CD14-positive monocyte (primary cell): Measurements from ENCODE around the gene RAI14. TPM values are rescaled to one million over a fixed set of nuclear protein-coding genes. Genes with fewer than 3 reads are reported as not detected.

ENCODE experiments used
- DNase-seq, 3 donors: peaks; one replicate each; pipeline ENCODE4 v3.0.0-alpha.2; 2011 to 2022
- H2AFZ ChIP-seq: 2 replicates; pipeline ENCODE4 v1.6.0; 2012; ENCODE audit warnings: mild to moderate bottlenecking, low read depth, low read length, inconsistent platforms; ENCODE audit not compliant: insufficient read depth, poor library complexity, severe bottlenecking
- H3K27ac ChIP-seq, 2 donors: 1 replicate in 1 of 2; 2 replicates in 1 of 2; pipeline ENCODE4 v1.5.1; 2012 to 2013; ENCODE audit warnings: low read length in 2 of 2, control low read depth in 1 of 2, inconsistent platforms in 1 of 2, low read depth in 1 of 2, mild to moderate bottlenecking in 1 of 2
- H3K27me3 ChIP-seq, 2 donors: one replicate each; pipeline versions ENCODE4 v1.6.0 to v1.6.1; 2011 to 2013; ENCODE audit warnings: low read length in 2 of 2; ENCODE audit not compliant: control insufficient read depth in 2 of 2, insufficient read depth in 2 of 2
- H3K36me3 ChIP-seq, 2 donors: replicated peaks in 1 of 2; 1 replicate in 1 of 2; 2 replicates in 1 of 2; pipeline versions ENCODE4 v1.5.1 to v1.6.1; 2012 to 2013; ENCODE audit warnings: low read length in 2 of 2, control low read depth in 1 of 2, inconsistent platforms in 1 of 2, mild to moderate bottlenecking in 1 of 2; ENCODE audit not compliant: insufficient read depth in 2 of 2, control insufficient read depth in 1 of 2
- H3K4me1 ChIP-seq, 2 donors: 1 replicate in 1 of 2; 2 replicates in 1 of 2; pipeline versions ENCODE4 v1.5.1 to v1.6.1; 2012 to 2013; ENCODE audit warnings: low read length in 2 of 2, control low read depth in 1 of 2, inconsistent platforms in 1 of 2, mild to moderate bottlenecking in 1 of 2, moderate library complexity in 1 of 2; ENCODE audit not compliant: insufficient read depth in 2 of 2, control insufficient read depth in 1 of 2
- H3K4me2 ChIP-seq: replicated peaks from 2 replicates; pipeline ENCODE3; 2012; ENCODE audit warnings: low read length, moderate library complexity, mild to moderate bottlenecking; ENCODE audit not compliant: poor library complexity, severe bottlenecking; ENCODE audit errors: extremely low read depth
- H3K4me3 ChIP-seq, 3 experiments: fragments of 200-600 bp in 1 of 3; sonication (generic) in 1 of 3; replicated peaks in 1 of 3; 1 replicate in 2 of 3; 2 replicates in 1 of 3; pipeline ENCODE4 v1.5.1; 2011 to 2013; ENCODE audit warnings: low read length in 3 of 3, mild to moderate bottlenecking in 3 of 3, control low read depth in 2 of 3, low read depth in 2 of 3, inconsistent platforms in 1 of 3, moderate library complexity in 1 of 3
- H3K79me2 ChIP-seq: 2 replicates; pipeline ENCODE4 v1.6.0; 2012; ENCODE audit warnings: mild to moderate bottlenecking, control low read depth, inconsistent platforms, low read length, moderate library complexity; ENCODE audit not compliant: insufficient read depth
- H3K9ac ChIP-seq: 2 replicates; pipeline ENCODE4 v1.6.0; 2017; ENCODE audit warnings: low read length, mild to moderate bottlenecking; ENCODE audit not compliant: insufficient read depth, poor library complexity, severe bottlenecking
- H3K9me3 ChIP-seq, 2 donors: replicated peaks in 1 of 2; 1 replicate in 1 of 2; 2 replicates in 1 of 2; pipeline versions ENCODE4 v1.5.1 to v1.6.1; 2012 to 2013; ENCODE audit warnings: low read length in 2 of 2, control low read depth in 1 of 2; ENCODE audit not compliant: control insufficient read depth in 1 of 2, insufficient read depth in 1 of 2
- H4K20me1 ChIP-seq: 2 replicates; pipeline ENCODE4 v1.6.0; 2012; ENCODE audit warnings: mild to moderate bottlenecking, low read length, control low read depth, moderate library complexity; ENCODE audit not compliant: insufficient read depth
- H3K27ac Mint-ChIP-seq, 7 donors: one replicate each; pipeline ENCODE4 v1.8.0; 2020; ENCODE audit warnings: mild to moderate bottlenecking in 7 of 7, mixed read lengths in 7 of 7, moderate library complexity in 6 of 7, inconsistent platforms in 2 of 7
- H3K27me3 Mint-ChIP-seq, 3 donors: one replicate each; pipeline ENCODE4 v1.8.0; 2021 to 2022; ENCODE audit warnings: low read depth in 3 of 3, mild to moderate bottlenecking in 3 of 3, mixed read lengths in 3 of 3, moderate library complexity in 3 of 3, inconsistent platforms in 1 of 3
- H3K36me3 Mint-ChIP-seq, 2 donors: one replicate each; pipeline ENCODE4 v1.8.0; 2020; ENCODE audit warnings: mixed read lengths in 2 of 2, inconsistent platforms in 1 of 2, mild to moderate bottlenecking in 1 of 2
- H3K4me1 Mint-ChIP-seq: one replicate; pipeline ENCODE4 v1.8.0; 2020; ENCODE audit warnings: mild to moderate bottlenecking, mixed read lengths
- H3K4me3 Mint-ChIP-seq, 2 donors: one replicate each; pipeline ENCODE4 v1.8.0; 2020; ENCODE audit warnings: mild to moderate bottlenecking in 2 of 2, mixed read lengths in 2 of 2, moderate library complexity in 1 of 2
- H3K9me3 Mint-ChIP-seq, 7 donors: one replicate each; pipeline ENCODE4 v1.8.0; 2020 to 2022; ENCODE audit warnings: mixed read lengths in 7 of 7, mild to moderate bottlenecking in 6 of 7, moderate library complexity in 6 of 7, inconsistent platforms in 2 of 7
- CTCF ChIP-seq: fragments of 200-600 bp; IDR thresholded peaks from one replicate; pipeline ENCODE4 v1.8.0; 2022; ENCODE audit warnings: antibody characterized with exemption, mild to moderate bottlenecking
- WGBS: methylation state at CpG from one replicate; pipeline ENCODE4 v1.1.5; 2013; ENCODE audit warnings: missing lambda C conversion rate; ENCODE audit not compliant: insufficient coverage; 5-methylcytosine and 5-hydroxymethylcytosine counted together
- intact Hi-C, 2 donors: fragments of 100-400 bp; cut with micrococcal nuclease; formaldehyde crosslinking; loops; one replicate each; pipeline versions ENCODE4 v1.15.0 to v1.15.1; 2023
- polyA plus RNA-seq, 3 donors: library from polyadenylated mRNA; depleted of rRNA in 1 of 3; unstranded in 2 of 3; stranded (reverse) in 1 of 3; fragments of 300-500 nt in 2 of 3; fragments of >200 nt in 1 of 3; fragmentation: Illumina TruSeq in 2 of 3; gene quantifications; 1 replicate in 2 of 3; 2 replicates in 1 of 3; pipeline ENCODE4 v1.2.3, GENCODE V29; 2012 to 2021

The RAI14 gene
- polyA plus RNA-seq, 3 donors: 0.08 TPM; not detected in 2

DNA sequence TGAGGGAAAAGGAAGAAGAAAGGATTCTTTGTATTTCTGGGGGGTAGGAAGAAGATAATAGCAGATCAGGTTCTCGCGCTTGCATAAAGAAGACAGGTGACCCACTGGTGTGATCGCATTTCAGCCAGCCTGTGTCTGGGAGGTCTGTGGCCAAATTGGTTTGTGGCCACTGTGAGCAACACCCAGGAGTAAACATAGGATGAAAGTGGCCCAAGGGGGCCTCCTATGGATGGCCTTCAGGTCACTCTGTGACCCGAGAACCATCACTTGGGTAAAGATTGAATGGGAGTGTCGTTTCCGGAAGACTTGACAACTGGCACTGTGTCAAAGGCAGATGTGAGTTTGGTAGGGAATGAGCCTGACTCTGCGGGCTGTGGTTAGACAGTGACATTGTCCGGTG is 34.2 kb downstream of the RAI14 start:
- no peak for DNase-seq
- H3K27me3 ChIP-seq: no peaks in the 10 kb centered on the region
- intact Hi-C loops: no loop called here
- Mint-ChIP-seq H3K36me3 (no peaks in the 10 kb centered on the region), H3K9me3 (peaks cover 0 to 1% (median 0%) of the 10 kb centered on the region in 7 donors), H3K27me3 (peaks cover 0 to 1% (median 0%) of the 10 kb centered on the region in 3 donors), H3K4me3 (no peak overlapping the region), H3K27ac (no peak overlapping the region), H3K4me1 (no peaks in the 10 kb centered on the region)
- H2AFZ ChIP-seq: no peak overlapping the region
- H3K36me3 ChIP-seq: no peaks in the 10 kb centered on the region
- H3K9me3 ChIP-seq: no peaks in the 10 kb centered on the region
- H4K20me1 ChIP-seq: no peaks in the 10 kb centered on the region
- WGBS: 65% methylated on average over 6 of the region's 8 CpGs
- H3K4me1 ChIP-seq: no peaks in the 10 kb centered on the region
- no peak overlapping the region for H3K9ac ChIP-seq
- H3K4me2 ChIP-seq: no peak overlapping the region
- H3K79me2 ChIP-seq: no peaks in the 10 kb centered on the region
- TF ChIP-seq CTCF: no peak
- no peak overlapping the region for H3K27ac ChIP-seq
- H3K4me3 ChIP-seq: no peak overlapping the region

GRCh38 chr5:34690898-34691297 is 34.8 kb downstream of the RAI14 start:
- Histone ChIP-seq H2AFZ (no peak overlapping the region), H3K9me3 (no peaks in the 10 kb centered on the region), H3K4me3 (no peak overlapping the region), H3K4me1 (no peaks in the 10 kb centered on the region), H3K36me3 (no peaks in the 10 kb centered on the region), H3K4me2 (no peak overlapping the region), H4K20me1 (no peaks in the 10 kb centered on the region), H3K79me2 (no peaks in the 10 kb centered on the region), H3K9ac (no peak overlapping the region), H3K27ac (no peak overlapping the region), H3K27me3 (no peaks in the 10 kb centered on the region)
- Mint-ChIP-seq H3K4me3 (no peak overlapping the region), H3K4me1 (no peaks in the 10 kb centered on the region), H3K9me3 (peaks cover 0 to 1% (median 0%) of the 10 kb centered on the region in 7 donors), H3K27me3 (peaks cover 0 to 1% (median 0%) of the 10 kb centered on the region in 3 donors), H3K27ac (no peak overlapping the region), H3K36me3 (no peaks in the 10 kb centered on the region)
- intact Hi-C loops: no loop called here
- DNase-seq: no peak
- no peak for TF ChIP-seq CTCF
- WGBS: no CpG with 5 or more reads among the region's 2 CpGs
